DMS114 treated with DMSO at 0.1 percent for 48 hours (cell line): ENCODE data around the gene SNX8.

Experiments
- DNase-seq: peaks from one replicate; lab custom pipeline; 2025; ENCODE audit not compliant: unreplicated experiment; lab: John Stamatoyannopoulos, UW

Gene SNX8

DNA sequence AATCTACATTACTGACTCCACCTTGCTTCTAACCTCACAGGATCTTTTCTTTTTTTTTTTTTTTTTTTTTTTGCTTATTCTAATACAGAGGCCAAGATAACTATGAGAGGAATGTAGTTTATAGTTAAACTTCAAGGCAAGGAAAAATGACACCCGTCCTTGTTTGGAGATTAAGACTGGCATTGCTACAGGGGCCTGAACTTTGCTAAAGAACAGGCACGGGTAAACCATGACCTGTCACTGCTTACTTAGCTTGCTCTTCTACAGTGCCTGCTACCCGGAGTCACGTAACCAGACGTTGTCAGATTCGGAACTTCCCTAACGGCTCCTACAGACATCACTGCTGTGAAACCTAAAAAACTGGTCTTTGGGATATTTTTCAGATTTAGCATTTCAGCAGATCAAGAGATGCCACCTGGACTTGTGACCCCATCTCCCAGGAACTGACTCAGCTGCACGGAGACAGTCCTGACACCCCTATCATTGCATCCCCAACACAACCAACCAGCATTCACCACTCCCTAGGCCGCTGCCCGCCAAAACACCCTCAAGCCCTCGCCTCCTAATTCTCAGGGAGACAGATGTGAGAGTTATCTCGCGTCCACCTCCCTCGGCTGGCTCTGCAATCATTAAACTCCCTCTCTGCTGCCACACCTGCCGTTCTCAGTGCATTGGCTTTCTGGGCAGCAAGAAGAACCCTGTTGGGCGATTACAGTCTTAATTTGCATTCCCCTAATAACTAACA, 109.0 kb downstream of the SNX8 start:
- no peak for DNase-seq

GRCh38 chr7:2204446-2204845, 109.8 kb downstream of the SNX8 start:
- DNase-seq = no peak

DNA sequence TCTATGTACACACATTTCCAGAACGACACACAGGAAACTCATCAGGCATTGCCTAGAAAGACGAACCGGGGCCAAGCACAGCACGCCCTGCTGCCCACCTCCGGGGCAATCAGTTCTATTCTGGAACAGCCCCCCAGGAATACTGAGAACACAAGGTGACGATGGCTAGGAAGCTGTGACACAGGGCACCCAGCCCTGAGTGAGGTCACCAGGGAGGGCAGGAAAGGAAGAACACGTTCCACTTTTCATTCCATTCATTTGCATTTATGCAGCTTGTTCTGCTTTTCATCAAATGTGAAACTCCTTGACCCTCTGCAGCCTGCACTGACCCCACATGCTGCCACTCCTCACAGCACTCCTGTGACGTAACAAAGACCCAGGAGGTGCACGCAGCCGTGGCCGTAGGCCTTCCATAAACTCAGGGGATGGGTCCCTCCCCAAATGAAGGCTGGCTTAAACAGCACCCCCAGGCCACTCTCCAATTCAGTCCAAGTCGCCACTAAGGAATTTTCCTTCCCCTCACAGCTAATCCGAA, 110.4 kb downstream of the SNX8 start:
- no peak for DNase-seq

DNA sequence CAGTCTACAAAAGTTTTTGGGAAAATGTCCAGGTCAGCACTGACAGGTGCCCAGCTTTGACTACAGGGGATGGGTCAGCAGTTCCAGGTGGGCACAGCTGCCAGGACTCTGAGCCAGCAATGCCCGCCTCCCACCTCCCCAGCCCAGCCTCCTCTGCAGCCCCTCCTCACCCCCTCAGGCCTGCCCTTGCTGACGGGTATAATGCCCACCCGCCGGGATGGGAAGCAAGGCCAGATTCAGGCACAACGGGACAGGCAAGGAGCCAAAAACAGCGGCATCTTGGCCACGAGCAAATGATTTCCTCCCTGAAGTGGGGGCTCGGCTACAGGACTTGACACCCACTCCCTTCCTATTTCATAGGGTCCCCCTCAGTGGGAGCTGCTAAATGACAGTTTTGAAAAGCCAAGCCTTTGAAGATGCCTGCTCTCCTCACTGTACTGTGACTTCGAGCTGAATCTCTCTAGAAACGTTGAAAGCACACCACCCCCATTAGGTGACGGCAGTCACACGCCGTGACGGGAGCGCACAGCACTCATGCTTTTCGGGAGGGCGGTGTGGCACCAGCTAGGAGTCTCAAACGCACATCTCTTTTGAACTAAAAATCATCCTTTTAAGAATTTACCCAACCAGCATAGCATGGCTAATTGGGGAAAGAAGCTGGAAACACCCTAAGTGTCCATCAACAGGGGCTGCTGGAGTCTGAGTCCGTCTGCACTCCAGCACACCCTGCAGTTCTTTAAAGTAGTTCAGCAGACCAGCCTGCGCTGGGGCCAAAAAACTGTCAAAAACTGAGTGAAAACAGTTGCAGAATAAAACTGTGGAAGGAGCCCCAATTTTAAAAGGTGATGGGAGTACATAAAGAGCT, 111.1 kb downstream of the SNX8 start:
- no peak for DNase-seq

DNA sequence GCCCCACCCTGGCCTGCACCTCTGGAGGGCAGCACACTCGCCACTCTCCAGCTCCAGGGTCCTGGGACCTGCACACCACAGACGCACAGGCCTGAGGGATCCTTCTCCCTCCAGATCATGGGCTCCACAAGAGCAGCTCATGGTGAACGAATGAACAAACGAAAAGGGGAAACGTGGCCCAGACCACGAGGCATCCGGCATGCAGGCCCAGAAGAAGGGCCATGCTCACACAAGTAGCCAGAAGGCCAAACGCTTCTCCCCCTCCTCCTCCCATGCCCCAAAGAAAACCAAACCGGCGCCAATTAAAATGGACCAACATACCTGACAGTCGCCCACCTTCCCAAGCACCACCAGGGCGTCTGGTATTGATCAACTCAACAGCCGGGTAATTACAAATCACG, 111.9 kb downstream of the SNX8 start:
- no peak for DNase-seq
